ENCODE data around the gene DGKH.

DGKH gene

GRCh38 chr13:42258747-42259146 lies 210.3 kb downstream of the DGKH start:
- no peak overlapping the region for H3K27ac ChIP-seq (ENCODE audit: low read depth, low read length)
- no peak overlapping the region for H3K4me3 ChIP-seq (ENCODE audit: low read depth, low read length)
- H2AFZ ChIP-seq (ENCODE audit: low read length, unreplicated experiment) = no peak overlapping the region
- H3K4me1 ChIP-seq (ENCODE audit: control insufficient read depth, insufficient read depth, low read length, unreplicated experiment) = no peaks in the 10 kb centered on the region
- H3K36me3 ChIP-seq (ENCODE audit: insufficient read depth, low read length) = no peaks in the 10 kb centered on the region
- no peaks in the 10 kb centered on the region for H3K79me2 ChIP-seq (ENCODE audit: control insufficient read depth, insufficient read depth, low read length, unreplicated experiment)
- no peaks in the 10 kb centered on the region for H3K27me3 ChIP-seq (ENCODE audit: insufficient read depth, low read length)

GRCh38 chr13:42259515-42259914 lies 211.1 kb downstream of the DGKH start:
- no peaks in the 10 kb centered on the region for H3K36me3 ChIP-seq (ENCODE audit: insufficient read depth, low read length)
- H3K27ac ChIP-seq (ENCODE audit: low read depth, low read length) = no peak overlapping the region
- no peaks in the 10 kb centered on the region for H3K27me3 ChIP-seq (ENCODE audit: insufficient read depth, low read length)
- no peak overlapping the region for H3K4me3 ChIP-seq (ENCODE audit: low read depth, low read length)
- H3K79me2 ChIP-seq (ENCODE audit: control insufficient read depth, insufficient read depth, low read length, unreplicated experiment) = no peaks in the 10 kb centered on the region
- H2AFZ ChIP-seq (ENCODE audit: low read length, unreplicated experiment) = no peak overlapping the region
- H3K4me1 ChIP-seq (ENCODE audit: control insufficient read depth, insufficient read depth, low read length, unreplicated experiment) = no peaks in the 10 kb centered on the region

DNA sequence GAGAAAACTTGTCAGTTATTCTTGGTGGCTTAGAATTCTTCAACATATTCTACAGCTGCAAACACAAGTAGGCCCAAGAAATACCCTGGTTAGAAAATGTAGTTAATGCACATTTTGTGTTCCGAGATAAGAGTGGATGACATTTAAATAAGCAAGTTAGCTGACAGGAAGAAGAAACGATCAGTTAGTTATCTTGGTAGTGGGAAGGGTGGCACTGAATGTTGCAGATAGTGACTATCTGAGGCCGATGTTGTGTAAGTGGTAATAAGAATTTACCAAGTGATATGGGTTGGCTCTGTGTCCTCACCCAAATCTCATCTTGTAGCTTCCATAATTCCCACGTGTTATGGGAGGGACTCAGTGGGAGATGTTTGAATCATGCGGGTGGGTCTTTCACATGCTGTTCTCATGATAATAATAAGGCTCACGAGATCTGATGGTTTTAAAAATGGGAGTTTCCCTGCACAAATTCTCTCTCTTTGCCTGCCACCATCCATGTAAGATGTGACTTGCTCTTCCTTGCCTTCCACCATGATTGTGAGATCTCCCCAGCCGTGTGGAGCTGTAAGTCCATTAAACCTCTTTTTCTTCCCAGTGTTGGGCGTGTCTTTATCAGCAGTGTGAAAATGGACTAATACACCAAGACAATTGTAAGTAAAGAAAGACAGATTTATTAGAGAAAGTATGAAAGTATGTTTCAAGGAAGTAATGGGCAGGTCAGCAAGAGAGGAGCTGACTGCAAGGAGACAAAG lies 212.6 kb downstream of the DGKH start:
- no peak overlapping the region for H3K27ac ChIP-seq (ENCODE audit: low read depth, low read length)
- H2AFZ ChIP-seq (ENCODE audit: low read length, unreplicated experiment) = no peak overlapping the region

GRCh38 chr13:42266473-42266872 lies 218.0 kb downstream of the DGKH start:
- Histone ChIP-seq H3K4me3 (ENCODE audit: low read depth, low read length) (no peak overlapping the region), H2AFZ (ENCODE audit: low read length, unreplicated experiment) (peak overlapping the region; percentile 79), H3K4me1 (ENCODE audit: control insufficient read depth, insufficient read depth, low read length, unreplicated experiment) (peaks cover 16% of the 10 kb centered on the region), H3K27ac (ENCODE audit: low read depth, low read length) (peak overlapping the region; percentile 22; the same call in 1 of the 2 replicates), H3K79me2 (ENCODE audit: control insufficient read depth, insufficient read depth, low read length, unreplicated experiment) (no peaks in the 10 kb centered on the region), H3K27me3 (ENCODE audit: insufficient read depth, low read length) (no peaks in the 10 kb centered on the region), H3K36me3 (ENCODE audit: insufficient read depth, low read length) (no peaks in the 10 kb centered on the region)

More for the DNA sequence above, 212.6 kb downstream of the DGKH start:
- Histone ChIP-seq H3K27me3 (ENCODE audit: insufficient read depth, low read length) (no peaks in the 10 kb centered on the region), H3K4me1 (ENCODE audit: control insufficient read depth, insufficient read depth, low read length, unreplicated experiment) (peaks cover 1% of the 10 kb centered on the region), H3K79me2 (ENCODE audit: control insufficient read depth, insufficient read depth, low read length, unreplicated experiment) (no peaks in the 10 kb centered on the region), H3K36me3 (ENCODE audit: insufficient read depth, low read length) (no peaks in the 10 kb centered on the region), H3K4me3 (ENCODE audit: low read depth, low read length) (no peak overlapping the region)

DNA sequence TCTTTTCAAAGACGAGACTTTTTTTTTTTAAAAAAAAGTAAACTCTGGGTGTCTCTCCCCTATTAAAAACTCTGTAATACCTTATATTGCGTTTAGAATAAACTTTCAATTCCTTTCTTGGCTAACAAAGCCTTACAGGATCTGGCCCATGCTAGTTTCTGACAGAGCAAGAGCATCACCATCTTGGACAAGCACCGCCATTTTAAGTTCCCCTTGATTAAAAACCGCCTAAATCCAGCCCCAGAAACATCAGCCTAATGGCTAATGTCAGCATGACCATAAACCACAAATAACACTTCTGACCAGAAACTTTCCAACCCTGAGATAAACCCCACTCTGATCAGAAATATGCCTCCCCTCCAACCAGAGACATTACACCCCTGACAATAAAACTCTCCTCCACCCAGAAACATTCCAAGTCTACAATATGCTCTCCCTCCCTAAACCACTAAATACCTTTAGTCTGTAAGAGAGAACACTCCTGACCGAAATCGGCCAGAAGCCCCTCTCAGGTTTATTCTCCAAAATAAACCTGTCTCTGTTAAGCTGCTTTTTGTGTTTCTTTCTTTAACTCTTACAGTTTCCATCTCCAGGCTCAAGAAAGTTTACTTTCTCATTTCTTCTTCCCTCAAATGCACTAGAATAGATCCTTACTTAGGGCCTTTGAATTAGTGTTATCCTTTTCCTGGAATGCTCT lies 221.9 kb downstream of the DGKH start:
- H3K4me3 ChIP-seq (ENCODE audit: low read depth, low read length) = peak overlapping the region; percentile 83
- H3K27me3 ChIP-seq (ENCODE audit: insufficient read depth, low read length) = no peaks in the 10 kb centered on the region
- peaks cover 31% of the 10 kb centered on the region for H3K4me1 ChIP-seq (ENCODE audit: control insufficient read depth, insufficient read depth, low read length, unreplicated experiment)
- no peaks in the 10 kb centered on the region for H3K36me3 ChIP-seq (ENCODE audit: insufficient read depth, low read length)
- peak overlapping the region; percentile 94 for H2AFZ ChIP-seq (ENCODE audit: low read length, unreplicated experiment)
- H3K27ac ChIP-seq (ENCODE audit: low read depth, low read length) = no peak overlapping the region
- peaks cover 32% of the 10 kb centered on the region for H3K79me2 ChIP-seq (ENCODE audit: control insufficient read depth, insufficient read depth, low read length, unreplicated experiment)

GRCh38 chr13:42270857-42271215 lies 222.4 kb downstream of the DGKH start:
- H3K4me1 ChIP-seq (ENCODE audit: control insufficient read depth, insufficient read depth, low read length, unreplicated experiment) = peaks cover 31% of the 10 kb centered on the region
- H3K79me2 ChIP-seq (ENCODE audit: control insufficient read depth, insufficient read depth, low read length, unreplicated experiment) = peaks cover 37% of the 10 kb centered on the region
- H3K27me3 ChIP-seq (ENCODE audit: insufficient read depth, low read length) = no peaks in the 10 kb centered on the region
- no peaks in the 10 kb centered on the region for H3K36me3 ChIP-seq (ENCODE audit: insufficient read depth, low read length)
- H3K27ac ChIP-seq (ENCODE audit: low read depth, low read length) = peak overlapping the region; percentile 88
- peak overlapping the region; percentile 83 for H3K4me3 ChIP-seq (ENCODE audit: low read depth, low read length)
- peak overlapping the region; percentile 94 for H2AFZ ChIP-seq (ENCODE audit: low read length, unreplicated experiment)

- Histone ChIP-seq H3K4me3 (ENCODE audit: low read depth, low read length) (peak overlapping the region; percentile 94), H2AFZ (ENCODE audit: low read length, unreplicated experiment) (peak overlapping the region; percentile 94), H3K4me1 (ENCODE audit: control insufficient read depth, insufficient read depth, low read length, unreplicated experiment) (peaks cover 26% of the 10 kb centered on the region), H3K36me3 (ENCODE audit: insufficient read depth, low read length) (no peaks in the 10 kb centered on the region), H3K27ac (ENCODE audit: low read depth, low read length) (peak overlapping the region; percentile 88), H3K27me3 (ENCODE audit: insufficient read depth, low read length) (no peaks in the 10 kb centered on the region), H3K79me2 (ENCODE audit: control insufficient read depth, insufficient read depth, low read length, unreplicated experiment) (peaks cover 41% of the 10 kb centered on the region)
Measured at GRCh38 chr13:42271337-42272114, 223.1 kb downstream of the DGKH start.

DNA sequence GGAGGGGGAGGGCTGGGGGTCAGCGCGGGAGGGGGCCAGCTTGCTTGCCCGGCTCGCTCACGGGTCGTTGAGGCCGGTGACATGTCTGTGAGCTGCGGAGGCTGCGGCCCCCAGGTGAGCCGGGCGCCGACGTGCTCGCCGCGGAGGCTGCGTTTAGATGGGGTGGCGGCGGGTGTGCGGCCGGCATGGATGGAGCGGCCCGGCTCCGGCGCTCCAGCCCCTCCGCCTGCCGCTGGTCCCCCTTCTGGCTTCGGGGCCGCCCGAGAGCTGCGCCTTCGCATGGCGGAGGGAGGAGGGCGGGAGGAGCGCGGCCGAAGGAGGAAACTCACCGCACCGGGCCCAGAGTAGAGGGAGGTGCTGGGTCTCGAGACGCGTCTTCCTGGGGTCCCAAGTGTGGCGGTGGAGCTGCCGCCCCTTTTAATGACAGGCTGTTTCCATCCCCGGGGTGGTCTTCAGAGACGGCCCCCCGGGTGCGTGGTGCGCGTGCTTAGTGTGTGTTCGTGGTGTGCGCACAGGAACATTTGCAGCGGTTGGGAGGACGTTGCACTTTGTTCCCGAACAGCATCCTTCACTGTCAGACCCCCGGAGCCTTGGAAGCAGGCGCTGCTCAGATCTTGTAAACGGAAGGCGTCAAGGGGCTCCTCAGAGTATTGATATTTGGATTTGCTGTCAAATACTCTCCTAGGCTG lies 223.8 kb downstream of the DGKH start, which contains the start of gene AKAP11:
Gene AKAP11 (plus strand): TSS at position 38 of the 689 bp plus-strand sequence. CDS start 14,197 bp downstream, outside the sequence.
- H3K36me3 ChIP-seq (ENCODE audit: insufficient read depth, low read length) = no peaks in the 10 kb centered on the region
- H3K27me3 ChIP-seq (ENCODE audit: insufficient read depth, low read length) = no peaks in the 10 kb centered on the region
- peaks cover 46% of the 10 kb centered on the region for H3K79me2 ChIP-seq (ENCODE audit: control insufficient read depth, insufficient read depth, low read length, unreplicated experiment)
- peak within 1 kb of the TSS; percentile 88 for H3K27ac ChIP-seq (ENCODE audit: low read depth, low read length)
- peak within 1 kb of the TSS; percentile 94 for H3K4me3 ChIP-seq (ENCODE audit: low read depth, low read length)
- H3K4me1 ChIP-seq (ENCODE audit: control insufficient read depth, insufficient read depth, low read length, unreplicated experiment) = peaks cover 21% of the 10 kb centered on the region
- peak within 1 kb of the TSS; percentile 94 for H2AFZ ChIP-seq (ENCODE audit: low read length, unreplicated experiment)

- peaks cover 27% of the 10 kb centered on the region for H3K4me1 ChIP-seq (ENCODE audit: control insufficient read depth, insufficient read depth, low read length, unreplicated experiment)
- peak overlapping the region; percentile 94 for H3K4me3 ChIP-seq (ENCODE audit: low read depth, low read length)
- peaks cover 52% of the 10 kb centered on the region for H3K79me2 ChIP-seq (ENCODE audit: control insufficient read depth, insufficient read depth, low read length, unreplicated experiment)
- H3K27ac ChIP-seq (ENCODE audit: low read depth, low read length) = peak overlapping the region; percentile 57
- no peaks in the 10 kb centered on the region for H3K27me3 ChIP-seq (ENCODE audit: insufficient read depth, low read length)
- no peaks in the 10 kb centered on the region for H3K36me3 ChIP-seq (ENCODE audit: insufficient read depth, low read length)
- peak overlapping the region; percentile 82 for H2AFZ ChIP-seq (ENCODE audit: low read length, unreplicated experiment)
Measured at GRCh38 chr13:42272804-42273175, 224.3 kb downstream of the DGKH start.
